Activated CD8-positive, alpha-beta T cell treated with anti-CD3 and anti-CD28 coated beads, Interleukin-2, amount 10 ng/mL, durations not matched to agents 7 days and 5 days (primary cell): ENCODE results near the gene HINFP. TPM values are rescaled to one million over a fixed set of nuclear protein-coding genes. Genes with fewer than 3 reads are reported as not detected.
"Not testable (repeated sequence)": the region's sequence is repeated elsewhere in the genome, so short reads cannot be mapped to it uniquely, and the experiment has no call there.

ENCODE experiments used
- ATAC-seq: fragments of 150-1000 bp; cut with Tn5 transposase; one replicate; pipeline ENCODE4 v1.10.0; 2021; ENCODE audit warnings: moderate library complexity
- CTCF ChIA-PET: fragments of 350-600 bp; sonication (Branson Sonifier 250); formaldehyde crosslinking; loops from one replicate; lab custom pipeline; 2021; ENCODE audit warnings: antibody characterized with exemption; lab: Charles Lee
- POLR2A ChIA-PET: fragments of 350-600 bp; sonication (Branson Sonifier 250); formaldehyde crosslinking; loops from one replicate; lab custom pipeline; 2021; ENCODE audit warnings: antibody characterized with exemption; lab: Charles Lee
- DNase-seq: peaks from one replicate; pipeline ENCODE4 v3.0.0-alpha.2; 2020
- H3K27ac Mint-ChIP-seq: one replicate; pipeline ENCODE4 v1.8.0; 2021; ENCODE audit warnings: mild to moderate bottlenecking, mixed read lengths
- H3K27me3 Mint-ChIP-seq: one replicate; pipeline ENCODE4 v1.8.0; 2021; ENCODE audit warnings: low read depth, mixed read lengths
- H3K36me3 Mint-ChIP-seq: one replicate; pipeline ENCODE4 v1.8.0; 2021; ENCODE audit warnings: low read depth, mixed read lengths
- H3K4me1 Mint-ChIP-seq: one replicate; pipeline ENCODE4 v1.8.0; 2021; ENCODE audit warnings: low read depth, mixed read lengths
- H3K4me3 Mint-ChIP-seq: one replicate; pipeline ENCODE4 v1.8.0; 2021; ENCODE audit warnings: mild to moderate bottlenecking, mixed read lengths
- H3K9me3 Mint-ChIP-seq: one replicate; pipeline ENCODE4 v1.8.0; 2022; ENCODE audit warnings: mixed read lengths; ENCODE audit not compliant: insufficient read depth
- total RNA-seq, 2 experiments: library from RNA; stranded (reverse); gene quantifications; one replicate each; pipeline ENCODE4 v1.2.3, GENCODE V29; 2021

Gene HINFP
- total RNA-seq, 2 experiments from 2014 or later: 36.1 to 40.9 TPM

DNA sequence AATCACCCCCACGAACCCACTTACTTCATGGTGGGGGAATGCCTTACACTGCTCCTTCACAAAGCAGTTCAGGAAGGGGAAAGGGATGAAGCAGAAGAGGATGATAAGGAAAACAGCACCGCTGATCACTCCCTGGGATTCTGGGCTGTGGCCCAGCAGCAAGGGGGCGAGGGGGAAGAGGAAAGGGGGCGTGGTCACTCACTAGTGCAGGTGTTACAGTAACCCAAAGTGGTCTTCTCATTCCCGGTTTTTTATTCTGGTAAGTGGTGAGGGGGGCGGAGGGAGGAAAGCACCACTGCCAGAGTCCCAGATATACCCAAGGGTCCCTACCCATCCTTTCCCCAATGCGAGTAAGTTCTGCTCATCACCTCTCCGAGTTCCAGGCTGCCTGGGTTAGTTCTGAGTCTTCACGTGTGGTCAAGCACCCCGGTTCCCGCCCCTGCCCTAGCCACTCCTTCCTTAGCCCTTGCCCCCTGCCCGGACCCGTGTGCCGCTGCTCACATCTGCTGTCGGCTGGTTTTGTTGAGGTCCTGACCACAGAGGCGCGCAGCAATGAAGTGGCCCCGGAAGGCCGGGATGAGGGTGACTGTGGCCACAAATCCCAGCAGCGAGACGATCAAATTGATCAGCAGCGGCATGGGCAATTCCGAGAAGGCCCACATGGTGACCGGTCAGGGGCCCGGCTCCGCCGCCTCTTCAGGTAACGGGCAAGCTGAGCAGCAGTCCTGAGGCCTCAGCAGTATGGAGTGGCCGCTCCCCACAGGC, 20.2 kb upstream of the HINFP start:
- DNase-seq (peak; percentile 48), ATAC-seq (peak; percentile 22)
- H3K27ac Mint-ChIP-seq: peak overlapping the region; percentile 95
- peaks cover 40% of the 10 kb centered on the region for H3K36me3 Mint-ChIP-seq
- peak overlapping the region; percentile 90 for H3K4me3 Mint-ChIP-seq
- no peaks in the 10 kb centered on the region for H3K27me3 Mint-ChIP-seq
- CTCF ChIA-PET: interaction anchor here (1.0 to 1.8 kb wide), 9 partner anchors 14 to 238 kb away, joined by 4 to 16 read pairs (median 6); partner anchors contain the start of genes CBL, HMBS, HYOU1 and VPS11
- H3K4me1 Mint-ChIP-seq: peaks cover 55% of the 10 kb centered on the region
- POLR2A ChIA-PET: interaction anchor here (0.7 to 2.0 kb wide), 9 partner anchors 7 to 104 kb away, joined by 3 to 13 read pairs (median 5); partner anchors contain the start of genes CENATAC and HINFP
- no peaks in the 10 kb centered on the region for H3K9me3 Mint-ChIP-seq

GRCh38 chr11:119101759-119102423, 19.5 kb upstream of the HINFP start, which contains the start of gene DPAGT1:
Gene DPAGT1, minus strand, starts transcription at chr11:119101853. Its CDS starts 198 bp downstream, at chr11:119101655.
- peaks cover 55% of the 10 kb centered on the region for H3K4me1 Mint-ChIP-seq
- peak within 1 kb of the TSS; percentile 90 for H3K4me3 Mint-ChIP-seq
- POLR2A ChIA-PET: interaction anchor here (0.6 to 2.0 kb wide), 15 partner anchors 8 to 104 kb away, joined by 3 to 13 read pairs (median 4); partner anchors contain the start of genes CENATAC, HINFP, RPS25 and VPS11

GRCh38 chr11:119103161-119103664, 18.2 kb upstream of the HINFP start:
- not testable (repeated sequence) for DNase-seq, H3K9me3 Mint-ChIP-seq, H3K27me3 Mint-ChIP-seq, ATAC-seq
- CTCF ChIA-PET: interaction anchor here (1.4 to 2.2 kb wide), 5 partner anchors 12 to 102 kb away, joined by 3 to 16 read pairs (median 9); partner anchors contain the start of genes CBL, HINFP and VPS11
- Mint-ChIP-seq H3K4me1 (peaks cover 53% of the 10 kb centered on the region), H3K27ac (peak overlapping the region; percentile 95), H3K4me3 (peak overlapping the region; percentile 90), H3K36me3 (peaks cover 22% of the 10 kb centered on the region)
- POLR2A ChIA-PET: interaction anchor here (0.7 to 2.0 kb wide), 11 partner anchors 9 to 86 kb away, joined by 3 to 13 read pairs (median 4); partner anchors contain the start of genes RPS25 and VPS11

More at GRCh38 chr11:119101759-119102423, 19.5 kb upstream of the HINFP start, which contains the start of gene DPAGT1:
- Mint-ChIP-seq H3K9me3 (no peaks in the 10 kb centered on the region), H3K36me3 (peaks cover 35% of the 10 kb centered on the region), H3K27ac (peak within 1 kb of the TSS; percentile 95), H3K27me3 (no peaks in the 10 kb centered on the region)
- DNase-seq (peak; percentile 92), ATAC-seq (peak; percentile 85)
- CTCF ChIA-PET: interaction anchor here (0.6 to 2.2 kb wide), 15 partner anchors 8 to 254 kb away, joined by 3 to 16 read pairs (median 5); partner anchors contain the start of genes CBL, HINFP, HMBS and HYOU1

DNA sequence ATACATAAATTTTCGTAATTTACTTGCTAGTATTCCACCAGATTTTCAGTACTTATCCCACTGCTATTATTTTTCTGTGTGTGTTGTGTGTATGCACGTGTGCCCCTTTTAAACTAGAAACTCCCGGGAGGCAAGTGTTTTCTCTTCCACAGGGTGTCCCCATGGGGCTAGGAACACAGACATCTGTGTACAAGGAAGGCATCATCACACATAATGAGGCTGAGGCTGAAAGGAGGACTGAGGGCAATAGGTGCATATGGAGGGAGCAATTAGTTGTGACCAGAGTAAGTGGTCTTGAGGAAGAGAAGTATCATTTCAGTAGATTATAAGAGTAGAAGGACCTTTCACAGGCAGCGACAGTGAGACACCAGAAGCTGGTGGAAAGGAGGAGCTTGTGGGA, 17.6 kb upstream of the HINFP start:
- no peaks in the 10 kb centered on the region for H3K9me3 Mint-ChIP-seq
- H3K4me3 Mint-ChIP-seq: peak overlapping the region; percentile 46
- CTCF ChIA-PET: interaction anchor here (1.4 to 2.2 kb wide), 2 partner anchors 12 to 18 kb away, joined by 3 to 9 read pairs; partner anchors contain the start of gene HINFP
- peaks cover 22% of the 10 kb centered on the region for H3K36me3 Mint-ChIP-seq
- ATAC-seq: no peak
- POLR2A ChIA-PET: interaction anchor here (1.4 kb wide), 1 partner anchor 9 kb away, joined by 3 read pairs; no protein-coding TSS in a partner anchor
- DNase-seq: no peak
- no peaks in the 10 kb centered on the region for H3K27me3 Mint-ChIP-seq
- H3K27ac Mint-ChIP-seq: peak overlapping the region; percentile 64
- peaks cover 53% of the 10 kb centered on the region for H3K4me1 Mint-ChIP-seq

- CTCF ChIA-PET: interaction anchor here (0.7 to 2.2 kb wide), 14 partner anchors 9 to 231 kb away, joined by 3 to 10 read pairs (median 4); partner anchors contain the start of genes CBL, HINFP and VPS11
- peaks cover 41% of the 10 kb centered on the region for H3K36me3 Mint-ChIP-seq
- no peaks in the 10 kb centered on the region for H3K27me3 Mint-ChIP-seq
Observed at GRCh38 chr11:119106564-119107537, 14.5 kb upstream of the HINFP start, which contains the start of gene C2CD2L. Gene C2CD2L, plus strand, starts transcription at chr11:119107344. Its CDS starts 398 bp downstream, at chr11:119107742.

DNA sequence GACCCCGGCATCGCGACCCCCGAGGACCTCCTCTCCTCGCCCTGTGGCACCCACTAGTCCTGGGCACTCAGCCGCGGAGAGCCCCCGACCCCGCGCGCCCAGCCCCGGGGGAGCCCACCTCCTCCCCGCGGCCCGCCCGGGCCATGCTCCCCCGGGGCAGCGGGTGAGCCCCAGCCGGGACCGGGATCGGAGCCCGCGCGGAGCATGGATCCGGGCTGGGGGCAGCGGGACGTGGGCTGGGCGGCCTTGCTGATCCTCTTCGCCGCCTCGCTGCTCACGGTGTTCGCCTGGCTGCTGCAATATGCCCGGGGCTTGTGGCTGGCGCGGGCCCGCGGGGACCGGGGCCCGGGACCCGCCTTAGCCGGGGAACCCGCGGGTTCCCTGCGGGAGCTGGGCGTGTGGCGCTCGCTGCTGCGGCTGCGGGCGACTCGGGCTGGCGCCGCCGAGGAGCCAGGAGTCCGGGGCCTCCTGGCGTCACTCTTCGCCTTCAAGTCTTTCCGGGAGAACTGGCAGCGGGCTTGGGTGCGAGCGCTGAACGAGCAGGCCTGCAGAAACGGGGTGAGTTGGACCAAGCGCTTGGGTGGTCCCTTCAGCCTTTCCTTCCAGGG, 13.7 kb upstream of the HINFP start:
- ChIA-PET CTCF (interaction anchor here (0.7 to 2.2 kb wide), 5 partner anchors 8 to 217 kb away, joined by 4 to 10 read pairs (median 6); partner anchors contain the start of genes HINFP and VPS11), POLR2A (interaction anchor here (0.5 to 8.5 kb wide), 11 partner anchors 8 to 287 kb away, joined by 3 to 96 read pairs (median 7); partner anchors contain the start of genes HINFP, HMBS, HYOU1 and NLRX1)
- peaks cover 44% of the 10 kb centered on the region for H3K36me3 Mint-ChIP-seq
- H3K4me3 Mint-ChIP-seq: peak overlapping the region; percentile 89
- H3K27me3 Mint-ChIP-seq: no peaks in the 10 kb centered on the region
- H3K27ac Mint-ChIP-seq: peak overlapping the region; percentile 85
- DNase-seq: no peak
- peaks cover 52% of the 10 kb centered on the region for H3K4me1 Mint-ChIP-seq
- no peaks in the 10 kb centered on the region for H3K9me3 Mint-ChIP-seq
- ATAC-seq: peak; percentile 21

More at GRCh38 chr11:119106564-119107537, 14.5 kb upstream of the HINFP start, which contains the start of gene C2CD2L:
- DNase-seq: peak; percentile 95
- Mint-ChIP-seq H3K9me3 (no peaks in the 10 kb centered on the region), H3K4me1 (peaks cover 58% of the 10 kb centered on the region), H3K27ac (peak within 1 kb of the TSS; percentile 93), H3K4me3 (peak within 1 kb of the TSS; percentile 89)
- peak; percentile 86 for ATAC-seq
- POLR2A ChIA-PET: interaction anchor here (0.5 to 8.5 kb wide), 17 partner anchors 9 to 286 kb away, joined by 3 to 96 read pairs (median 5); partner anchors contain the start of genes CBL, HINFP, HMBS and HYOU1

GRCh38 chr11:119108146-119108856, 13.1 kb upstream of the HINFP start:
- Mint-ChIP-seq H3K4me3 (peak overlapping the region; percentile 89), H3K9me3 (no peaks in the 10 kb centered on the region), H3K4me1 (peaks cover 54% of the 10 kb centered on the region), H3K27me3 (no peaks in the 10 kb centered on the region), H3K36me3 (peaks cover 50% of the 10 kb centered on the region), H3K27ac (peak overlapping the region; percentile 85)
- DNase-seq (peak; percentile 63), ATAC-seq (peak; percentile 42)
- POLR2A ChIA-PET: interaction anchor here (0.6 to 8.5 kb wide), 7 partner anchors 7 to 114 kb away, joined by 3 to 96 read pairs (median 3); partner anchors contain the start of gene CBL
- CTCF ChIA-PET: interaction anchor here (1.0 to 1.8 kb wide), 9 partner anchors 9 to 230 kb away, joined by 3 to 7 read pairs (median 4); partner anchors contain the start of genes HINFP and VPS11

DNA sequence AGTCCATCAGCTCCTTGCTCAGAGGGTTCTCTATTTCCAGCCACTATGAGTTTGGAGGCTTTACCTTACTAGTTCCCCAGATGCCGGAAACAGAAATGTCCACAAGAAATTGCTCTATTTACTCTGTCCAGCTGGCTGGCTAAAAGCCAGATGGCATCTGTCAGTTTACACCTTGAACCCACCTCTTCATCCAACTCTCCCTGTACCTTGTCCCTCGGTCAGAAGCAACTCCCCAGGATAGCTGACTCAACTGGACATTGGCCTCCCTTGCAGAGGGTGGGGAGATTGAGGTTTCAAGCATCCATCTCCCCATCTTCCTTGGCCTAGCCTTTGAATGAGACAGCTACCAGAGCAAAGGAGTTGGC, 12.5 kb upstream of the HINFP start:
- ATAC-seq: no peak
- Mint-ChIP-seq H3K4me1 (peaks cover 54% of the 10 kb centered on the region), H3K27ac (peak overlapping the region; percentile 85)

GRCh38 chr11:119109843-119110242, 11.5 kb upstream of the HINFP start:
- peak overlapping the region; percentile 85 for H3K27ac Mint-ChIP-seq
- no peaks in the 10 kb centered on the region for H3K9me3 Mint-ChIP-seq
- no peaks in the 10 kb centered on the region for H3K27me3 Mint-ChIP-seq
- peak overlapping the region; percentile 89 for H3K4me3 Mint-ChIP-seq
- ChIA-PET CTCF (interaction anchor here (0.9 to 1.8 kb wide), 6 partner anchors 15 to 95 kb away, joined by 3 to 7 read pairs (median 5); a partner anchor contains a TSS), POLR2A (interaction anchor here (0.8 to 8.5 kb wide), 3 partner anchors 10 to 15 kb away, joined by 3 to 96 read pairs (median 5); partner anchors contain the start of gene HINFP)
- H3K36me3 Mint-ChIP-seq: peaks cover 60% of the 10 kb centered on the region
- H3K4me1 Mint-ChIP-seq: peaks cover 57% of the 10 kb centered on the region
- DNase-seq (no peak), ATAC-seq (no peak)

More for the DNA sequence above, 12.5 kb upstream of the HINFP start:
- ChIA-PET POLR2A (interaction anchor here (0.8 to 8.5 kb wide), 6 partner anchors 9 to 98 kb away, joined by 3 to 96 read pairs (median 4); partner anchors contain the start of genes CBL and HINFP), CTCF (interaction anchor here (1.0 to 1.8 kb wide), 10 partner anchors 9 to 229 kb away, joined by 3 to 7 read pairs (median 4); partner anchors contain the start of genes HINFP and VPS11)
- Mint-ChIP-seq H3K27me3 (no peaks in the 10 kb centered on the region), H3K4me3 (peak overlapping the region; percentile 89), H3K36me3 (peaks cover 54% of the 10 kb centered on the region), H3K9me3 (no peaks in the 10 kb centered on the region)
- DNase-seq: no peak
